Left lung (tissue), 10 donors: Measurements from ENCODE around the gene DSCAM. TPM values are rescaled to one million over a fixed set of nuclear protein-coding genes. Genes with fewer than 3 reads are reported as not detected.
"Not testable (repeated sequence)": the region's sequence is repeated elsewhere in the genome, so short reads cannot be mapped to it uniquely, and the experiment has no call there.

Source experiments
- ATAC-seq: fragments of 200-7000 bp; cut with Tn5 transposase; one replicate; pipeline ENCODE4 v1.9.1; 2020; ENCODE audit warnings: moderate library complexity
- DNase-seq, 4 donors: peaks; one replicate each; pipeline ENCODE4 v3.0.0-alpha.2; 2013 to 2020
- H3K27ac ChIP-seq, 2 donors: fragments of 200-600 bp; sonication (generic) in 1 of 2; one replicate each; pipeline versions ENCODE4 v1.5.0 to v1.8.0; 2020 to 2021
- H3K27me3 ChIP-seq, 2 donors: fragments of 200-600 bp; sonication (generic) in 1 of 2; one replicate each; pipeline versions ENCODE4 v1.5.0 to v1.8.0; 2020 to 2021
- H3K36me3 ChIP-seq, 2 donors: fragments of 200-600 bp; sonication (generic) in 1 of 2; one replicate each; pipeline versions ENCODE4 v1.5.0 to v1.8.0; 2020 to 2021
- H3K4me1 ChIP-seq, 2 donors: fragments of 200-600 bp; one replicate each; pipeline ENCODE4 v1.8.0; 2021
- H3K4me3 ChIP-seq, 2 donors: fragments of 200-600 bp; sonication (generic) in 1 of 2; one replicate each; pipeline versions ENCODE4 v1.5.0 to v1.8.0; 2020 to 2021; ENCODE audit warnings: mild to moderate bottlenecking in 1 of 2
- H3K9me3 ChIP-seq, 2 donors: fragments of 200-600 bp; sonication (generic) in 1 of 2; one replicate each; pipeline versions ENCODE4 v1.5.0 to v1.8.0; 2020 to 2021
- CTCF ChIP-seq, 2 donors: fragments of 200-600 bp; sonication (generic) in 1 of 2; IDR thresholded peaks; one replicate each; pipeline versions ENCODE4 v1.5.0 to v1.8.0; 2021; ENCODE audit warnings: antibody characterized with exemption in 2 of 2
- intact Hi-C, 2 donors: fragments of 100-400 bp; cut with DNase I; formaldehyde crosslinking; loops; one replicate each; pipeline versions ENCODE4 v1.11.2 to v1.14.2; 2022
- polyA plus RNA-seq, 6 donors: library from polyadenylated mRNA; unstranded; fragments of 120-200 nt; gene quantifications; one replicate each; pipeline ENCODE4 v1.2.1, GENCODE V29; 2013; ENCODE audit not compliant: insufficient read length in 6 of 6
- total RNA-seq, 2 donors: library from RNA; stranded (reverse); fragmentation: NEBNext Ultra II Directional; extraction: Animal tissue kit (Norgen Biotek cat#: 25700); gene quantifications; one replicate each; pipeline ENCODE4 v1.2.1, GENCODE V29; 2021
- donor health status: DM: no; HTN: yes; CAD: no.
- donor health status: DM: no; HTN: no; CAD: no.

DSCAM gene
- total and polyA plus RNA-seq, 8 donors, result 0.03 to 0.24 (median 0.07) TPM; not detected in 1

DNA sequence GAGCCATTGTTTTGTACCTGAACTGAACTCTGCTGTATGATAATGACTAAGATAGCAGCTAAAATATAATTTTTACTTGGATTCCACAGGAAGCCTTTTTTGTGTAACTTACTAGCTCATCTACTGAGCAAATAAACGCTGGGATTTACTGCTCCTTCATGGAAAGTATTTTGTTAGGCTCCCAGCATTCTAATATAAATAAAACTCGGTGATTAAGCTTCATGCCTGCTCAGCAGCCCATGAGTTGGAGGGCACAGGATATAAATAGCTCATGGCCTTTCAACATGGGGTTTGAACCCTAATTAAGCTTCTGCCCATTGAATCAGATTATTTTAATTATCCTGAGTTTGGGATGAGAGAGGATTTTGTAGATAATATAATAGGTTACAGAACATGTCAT is 799.7 kb downstream of the DSCAM start:
- Histone ChIP-seq H3K27ac (no peak overlapping the region), H3K4me1 (no peaks in the 10 kb centered on the region), H3K36me3 (no peaks in the 10 kb centered on the region), H3K9me3 (no peaks in the 10 kb centered on the region), H3K4me3 (no peak overlapping the region), H3K27me3 (no peaks in the 10 kb centered on the region)
- no peak for TF ChIP-seq CTCF (IDR thresholded peaks at IDR 0.05)
- no peak for DNase-seq
- intact Hi-C loops, result no loop called here
- no peak for ATAC-seq

- intact Hi-C loops, result no loop called here
- Histone ChIP-seq H3K4me1 (no peaks in the 10 kb centered on the region), H3K27me3 (no peaks in the 10 kb centered on the region), H3K27ac (no peak overlapping the region), H3K36me3 (no peaks in the 10 kb centered on the region), H3K4me3 (no peak overlapping the region), H3K9me3 (no peaks in the 10 kb centered on the region)
- no peak for TF ChIP-seq CTCF (IDR thresholded peaks at IDR 0.05)
- no peak for ATAC-seq
- DNase-seq, result no peak
These were observed 803.1 kb downstream of the DSCAM start for GRCh38 chr21:40043866-40044265.

DNA sequence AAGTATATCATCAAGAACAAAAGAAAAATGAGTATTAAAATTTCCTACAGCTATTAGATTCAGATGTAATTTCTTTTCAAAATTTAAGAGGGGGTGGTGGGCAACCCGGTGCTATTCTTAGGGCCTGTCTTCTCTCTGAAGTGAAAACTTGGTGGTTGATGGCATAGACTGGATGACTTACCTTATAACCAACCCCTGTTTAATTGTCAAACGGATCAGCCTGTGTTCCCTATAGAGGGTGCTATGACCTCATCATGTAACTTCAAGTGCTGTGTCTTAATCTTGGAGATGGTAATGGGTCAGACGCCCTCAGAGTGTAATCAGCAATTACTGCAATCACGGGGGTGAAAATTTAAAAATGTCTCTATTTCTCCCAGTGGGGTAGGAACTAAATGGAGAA is 803.5 kb downstream of the DSCAM start:
- Histone ChIP-seq H3K4me1 (no peaks in the 10 kb centered on the region), H3K36me3 (no peaks in the 10 kb centered on the region), H3K4me3 (no peak overlapping the region), H3K9me3 (no peaks in the 10 kb centered on the region), H3K27ac (no peak overlapping the region), H3K27me3 (no peaks in the 10 kb centered on the region)
- intact Hi-C loops, result no loop called here
- no peak for TF ChIP-seq CTCF (IDR thresholded peaks at IDR 0.05)
- DNase-seq, result no peak
- peak; percentile 78 for ATAC-seq

DNA sequence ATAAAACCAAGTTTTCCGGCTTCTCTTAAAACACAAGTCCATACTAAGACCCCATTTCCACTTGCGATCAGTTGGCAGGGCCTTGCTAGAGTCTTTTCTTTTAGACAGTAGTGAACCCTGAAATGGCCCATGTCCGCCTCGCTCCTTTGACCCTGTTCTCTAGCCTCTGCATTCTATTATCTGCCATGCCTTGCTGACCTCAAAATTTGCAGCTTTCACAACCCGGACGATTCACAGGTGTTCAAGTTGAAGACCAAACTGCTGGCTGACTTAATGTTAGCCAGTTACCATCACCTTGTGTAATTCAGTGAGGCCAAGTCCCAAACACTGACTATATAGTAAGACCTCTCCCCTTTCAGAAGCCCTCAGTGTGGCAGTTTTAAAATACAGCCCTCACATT is 805.5 kb downstream of the DSCAM start:
- Histone ChIP-seq H3K9me3 (no peaks in the 10 kb centered on the region), H3K27me3 (no peaks in the 10 kb centered on the region), H3K4me3 (no peak overlapping the region), H3K4me1 (no peaks in the 10 kb centered on the region), H3K36me3 (no peaks in the 10 kb centered on the region), H3K27ac (no peak overlapping the region)
- no peak for ATAC-seq
- TF ChIP-seq CTCF (IDR thresholded peaks at IDR 0.05), result no peak
- no peak for DNase-seq
- intact Hi-C loops, result no loop called here

- H3K27ac ChIP-seq, H3K4me3 ChIP-seq, ATAC-seq, H3K9me3 ChIP-seq, H3K27me3 ChIP-seq, DNase-seq, H3K4me1 ChIP-seq, intact Hi-C loops, H3K36me3 ChIP-seq: not testable (repeated sequence)
These were observed 813.7 kb downstream of the DSCAM start for GRCh38 chr21:40033156-40033782.

- DNase-seq, result no peak
- intact Hi-C loops, result no loop called here
- H3K27ac ChIP-seq, result no peak overlapping the region
- H3K4me1 ChIP-seq, result no peaks in the 10 kb centered on the region
- H3K4me3 ChIP-seq, result no peak overlapping the region
- no peaks in the 10 kb centered on the region for H3K36me3 ChIP-seq
- no peak for ATAC-seq
- H3K9me3 ChIP-seq, result peaks cover 0 to 4% of the 10 kb centered on the region in 2 donors
- no peak for TF ChIP-seq CTCF (IDR thresholded peaks at IDR 0.05)
- H3K27me3 ChIP-seq, result no peaks in the 10 kb centered on the region
These were observed 817.1 kb downstream of the DSCAM start for GRCh38 chr21:40029888-40030287.

DNA sequence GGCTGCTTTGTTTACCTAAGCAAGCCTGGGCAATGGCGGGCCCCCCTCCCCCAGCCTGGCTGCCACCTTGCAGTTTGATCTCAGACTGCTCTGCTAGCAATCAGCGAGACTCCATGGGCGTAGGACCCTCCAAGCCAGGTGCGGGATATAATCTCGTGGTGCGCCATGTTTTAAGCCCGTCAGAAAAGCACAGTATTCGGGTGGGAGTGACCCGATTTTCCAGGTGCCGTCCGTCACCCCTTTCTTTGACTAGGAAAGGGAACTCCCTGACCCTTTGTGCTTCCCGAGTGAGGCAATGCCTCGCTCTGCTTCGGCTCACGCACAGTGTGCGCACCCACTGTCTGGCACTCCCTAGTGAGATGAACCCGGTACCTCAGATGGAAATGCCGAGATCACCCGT is 818.6 kb downstream of the DSCAM start:
- H3K27ac ChIP-seq, H3K9me3 ChIP-seq, DNase-seq, intact Hi-C loops, H3K36me3 ChIP-seq, H3K4me1 ChIP-seq, H3K4me3 ChIP-seq, ATAC-seq, H3K27me3 ChIP-seq: not testable (repeated sequence)
